Thyroid gland (tissue), 4 donors: ENCODE data around the gene TNFSF12. TPM values are rescaled to one million over a fixed set of nuclear protein-coding genes. Genes with fewer than 3 reads are reported as not detected.
A peak's percentile ranks its signal among the peaks of the same experiment; 100 is the strongest.

Source experiments
- DNase-seq, 2 donors: peaks; one replicate each; pipeline ENCODE4 v3.0.0-alpha.2; 2019
- H3K27ac ChIP-seq, 3 donors: fragments of 200-600 bp; sonication (generic); 1 replicate in 2 of 3; 2 replicates in 1 of 3; pipeline ENCODE4 v1.5.1; 2016 to 2019; ENCODE audit warnings: mild to moderate bottlenecking in 1 of 3, moderate library complexity in 1 of 3
- H3K27me3 ChIP-seq: fragments of 200-600 bp; sonication (generic); one replicate; pipeline ENCODE4 v1.5.1; 2019
- H3K36me3 ChIP-seq, 2 donors: fragments of 200-600 bp; sonication (generic); one replicate each; pipeline ENCODE4 v1.5.1; 2016 to 2019
- H3K4me1 ChIP-seq, 2 donors: fragments of 200-600 bp; sonication (generic); one replicate each; pipeline ENCODE4 v1.5.1; 2017 to 2019
- H3K4me3 ChIP-seq, 3 donors: fragments of 200-600 bp; sonication (generic); replicated peaks in 1 of 3; 1 replicate in 2 of 3; 2 replicates in 1 of 3; pipeline ENCODE4 v1.5.1; 2016; ENCODE audit warnings: mild to moderate bottlenecking in 1 of 3
- H3K9me3 ChIP-seq: fragments of 200-600 bp; sonication (generic); one replicate; pipeline ENCODE4 v1.5.1; 2017
- CTCF ChIP-seq, 6 experiments: fragments of 200-600 bp in 3 of 6; fragments of 450-650 bp in 3 of 6; sonication (generic) in 3 of 6; IDR thresholded peaks; one replicate each; pipeline ENCODE4 v1.5.1; 2016 to 2019; ENCODE audit warnings: antibody characterized with exemption in 6 of 6, mild to moderate bottlenecking in 2 of 6, inconsistent platforms in 1 of 6, moderate library complexity in 1 of 6
- POLR2A ChIP-seq, 2 donors: fragments of 450-650 bp; IDR thresholded peaks; one replicate each; pipeline ENCODE4 v1.6.1; 2017; ENCODE audit warnings: antibody characterized with exemption in 2 of 2, mild to moderate bottlenecking in 2 of 2, moderate library complexity in 1 of 2
- WGBS, 2 donors: methylation state at CpG; one replicate each; pipeline ENCODE4 v1.1.5; 2017; 5-methylcytosine and 5-hydroxymethylcytosine counted together
- intact Hi-C: fragments of 100-400 bp; cut with DNase I; formaldehyde crosslinking; loops from one replicate; pipeline ENCODE4 v1.15.1; 2023
- total RNA-seq, 4 donors: library from RNA; depleted of rRNA; stranded (reverse); fragments of >200 nt; gene quantifications; one replicate each; pipeline ENCODE4 v1.2.3, GENCODE V29; 2016

The TNFSF12 gene
- total RNA-seq, 4 donors from 2014 or later, result 17.9 to 39.9 (median 30.8) TPM

DNA sequence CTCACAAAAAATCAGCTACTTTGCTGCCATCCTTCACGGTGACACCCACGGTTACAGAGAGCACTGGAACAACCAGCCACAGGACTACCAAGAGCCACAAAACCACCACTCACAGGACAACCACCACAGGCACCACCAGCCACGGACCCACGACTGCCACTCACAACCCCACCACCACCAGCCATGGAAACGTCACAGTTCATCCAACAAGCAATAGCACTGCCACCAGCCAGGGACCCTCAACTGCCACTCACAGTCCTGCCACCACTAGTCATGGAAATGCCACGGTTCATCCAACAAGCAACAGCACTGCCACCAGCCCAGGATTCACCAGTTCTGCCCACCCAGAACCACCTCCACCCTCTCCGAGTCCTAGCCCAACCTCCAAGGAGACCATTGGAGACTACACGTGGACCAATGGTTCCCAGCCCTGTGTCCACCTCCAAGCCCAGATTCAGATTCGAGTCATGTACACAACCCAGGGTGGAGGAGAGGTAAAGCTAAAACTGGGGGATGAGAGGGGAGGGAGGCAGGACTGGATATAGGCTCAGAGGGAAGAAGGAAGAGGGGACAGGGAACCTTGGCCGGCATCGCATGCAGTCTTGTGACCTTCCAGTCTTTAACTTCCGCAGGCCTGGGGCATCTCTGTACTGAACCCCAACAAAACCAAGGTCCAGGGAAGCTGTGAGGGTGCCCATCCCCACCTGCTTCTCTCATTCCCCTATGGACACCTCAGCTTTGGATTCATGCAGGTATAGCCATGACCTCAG lies 31.2 kb downstream of the TNFSF12 start:
- no peak for DNase-seq
- Histone ChIP-seq H3K4me1 (peaks cover 20 to 50% of the 10 kb centered on the region in 2 donors), H3K4me3 (no peak overlapping the region), H3K9me3 (no peaks in the 10 kb centered on the region), H3K27me3 (no peaks in the 10 kb centered on the region), H3K27ac (peak overlapping the region; percentile 44 to 85 (median 82)), H3K36me3 (peaks cover 38 to 39% of the 10 kb centered on the region in 2 donors)
- intact Hi-C loops, result no loop called here
- 68 to 81% methylated on average over 11 of the region's 12 CpGs for WGBS, 2 donors
- no peak for TF ChIP-seq POLR2A (IDR thresholded peaks at IDR 0.05)
- no peak for TF ChIP-seq CTCF (IDR thresholded peaks at IDR 0.05)

GRCh38 chr17:7580604-7581575 lies 32.0 kb downstream of the TNFSF12 start:
- peaks cover 20 to 44% of the 10 kb centered on the region in 2 donors for H3K4me1 ChIP-seq
- no peak overlapping the region for H3K4me3 ChIP-seq
- H3K27me3 ChIP-seq, result no peaks in the 10 kb centered on the region
- no peaks in the 10 kb centered on the region for H3K9me3 ChIP-seq
- intact Hi-C loops, result no loop called here
- peaks cover 30 to 31% of the 10 kb centered on the region in 2 donors for H3K36me3 ChIP-seq
- peak overlapping the region in 2 of 3 donors; percentile 82 to 85 for H3K27ac ChIP-seq
- no peak for DNase-seq
- no peak for TF ChIP-seq POLR2A (IDR thresholded peaks at IDR 0.05)
- TF ChIP-seq CTCF (IDR thresholded peaks at IDR 0.05), result no peak
- WGBS, 2 donors, result 84 to 88% methylated on average over 23 of the region's 23 CpGs

GRCh38 chr17:7582396-7583252 lies 33.8 kb downstream of the TNFSF12 start:
- peaks cover 20 to 43% of the 10 kb centered on the region in 2 donors for H3K4me1 ChIP-seq

More at GRCh38 chr17:7582396-7583252, 33.8 kb downstream of the TNFSF12 start:
- Histone ChIP-seq H3K4me3 (peak overlapping the region in 1 of 3 donors; percentile 49), H3K9me3 (no peaks in the 10 kb centered on the region), H3K27me3 (no peaks in the 10 kb centered on the region), H3K36me3 (peaks cover 13 to 21% of the 10 kb centered on the region in 2 donors), H3K27ac (peak overlapping the region; percentile 84 to 97 (median 90))
- intact Hi-C loops, result no loop called here
- 80 to 93% methylated on average over 11 to 22 of the region's 36 CpGs for WGBS, 2 donors
- no peak for DNase-seq
- no peak for TF ChIP-seq CTCF (IDR thresholded peaks at IDR 0.05)
- TF ChIP-seq POLR2A (IDR thresholded peaks at IDR 0.05), result no peak
